Right renal pelvis (tissue), 4 donors: ENCODE data around the gene FCGR3B. TPM values are rescaled to one million over a fixed set of nuclear protein-coding genes. Genes with fewer than 3 reads are reported as not detected.
"Not testable (repeated sequence)": the region's sequence is repeated elsewhere in the genome, so short reads cannot be mapped to it uniquely, and the experiment has no call there.

Experiments
- DNase-seq, 4 donors: peaks; one replicate each; pipeline ENCODE4 v3.0.0-alpha.2; 2013; ENCODE audit warnings: low read depth in 4 of 4, low spot score in 3 of 4, missing footprints in 1 of 4
- polyA plus RNA-seq, 4 donors: library from polyadenylated mRNA; unstranded; fragments of 120-200 nt; gene quantifications; one replicate each; pipeline ENCODE4 v1.2.1, GENCODE V29; 2013; ENCODE audit not compliant: insufficient read length in 4 of 4

FCGR3B gene
- polyA plus RNA-seq, 4 donors, result 0.21 to 0.97 (median 0.39) TPM; not detected in 1

DNA sequence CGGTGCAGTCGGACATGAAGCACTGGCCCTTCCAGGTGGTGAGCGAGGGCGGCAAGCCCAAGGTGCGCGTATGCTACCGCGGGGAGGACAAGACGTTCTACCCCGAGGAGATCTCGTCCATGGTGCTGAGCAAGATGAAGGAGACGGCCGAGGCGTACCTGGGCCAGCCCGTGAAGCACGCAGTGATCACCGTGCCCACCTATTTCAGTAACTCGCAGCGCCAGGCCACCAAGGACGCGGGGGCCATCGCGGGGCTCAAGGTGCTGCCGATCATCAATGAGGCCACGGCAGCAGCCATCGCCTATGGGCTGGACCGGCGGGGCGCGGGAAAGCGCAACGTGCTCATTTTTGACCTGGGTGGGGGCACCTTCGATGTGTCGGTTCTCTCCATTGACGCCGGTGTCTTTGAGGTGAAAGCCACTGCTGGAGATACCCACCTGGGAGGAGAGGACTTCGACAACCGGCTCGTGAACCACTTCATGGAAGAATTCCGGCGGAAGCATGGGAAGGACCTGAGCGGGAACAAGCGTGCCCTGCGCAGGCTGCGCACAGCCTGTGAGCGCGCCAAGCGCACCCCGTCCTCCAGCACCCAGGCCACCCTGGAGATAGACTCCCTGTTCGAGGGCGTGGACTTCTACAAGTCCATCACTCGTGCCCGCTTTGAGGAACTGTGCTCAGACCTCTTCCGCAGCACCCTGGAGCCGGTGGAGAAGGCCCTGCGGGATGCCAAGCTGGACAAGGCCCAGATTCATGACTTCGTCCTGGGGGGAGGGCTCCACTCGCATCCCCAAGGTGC is 24.2 kb downstream of the FCGR3B start:
- DNase-seq, result not testable (repeated sequence)

DNA sequence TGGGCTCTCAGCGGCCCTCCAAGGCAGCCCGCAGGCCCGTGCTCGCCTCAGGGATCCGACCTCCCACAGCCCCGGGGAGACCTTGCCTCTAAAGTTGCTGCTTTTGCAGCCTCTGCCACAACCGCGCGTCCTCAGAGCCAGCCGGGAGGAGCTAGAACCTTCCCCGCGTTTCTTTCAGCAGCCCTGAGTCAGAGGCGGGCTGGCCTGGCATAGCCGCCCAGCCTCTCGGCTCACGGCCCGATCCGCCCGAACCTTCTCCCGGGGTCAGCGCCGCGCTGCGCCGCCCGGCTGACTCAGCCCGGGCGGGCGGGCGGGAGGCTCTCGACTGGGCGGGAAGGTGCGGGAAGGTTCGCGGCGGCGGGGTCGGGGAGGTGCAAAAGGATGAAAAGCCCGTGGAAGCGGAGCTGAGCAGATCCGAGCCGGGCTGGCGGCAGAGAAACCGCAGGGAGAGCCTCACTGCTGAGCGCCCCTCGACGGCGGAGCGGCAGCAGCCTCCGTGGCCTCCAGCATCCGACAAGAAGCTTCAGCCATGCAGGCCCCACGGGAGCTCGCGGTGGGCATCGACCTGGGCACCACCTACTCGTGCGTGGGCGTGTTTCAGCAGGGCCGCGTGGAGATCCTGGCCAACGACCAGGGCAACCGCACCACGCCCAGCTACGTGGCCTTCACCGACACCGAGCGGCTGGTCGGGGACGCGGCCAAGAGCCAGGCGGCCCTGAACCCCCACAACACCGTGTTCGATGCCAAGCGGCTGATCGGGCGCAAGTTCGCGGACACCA is 25.0 kb downstream of the FCGR3B start:
- DNase-seq, result not testable (repeated sequence)

- DNase-seq, result not testable (repeated sequence)
Observed at GRCh38 chr1:161605024-161605423, 26.0 kb downstream of the FCGR3B start.

DNA sequence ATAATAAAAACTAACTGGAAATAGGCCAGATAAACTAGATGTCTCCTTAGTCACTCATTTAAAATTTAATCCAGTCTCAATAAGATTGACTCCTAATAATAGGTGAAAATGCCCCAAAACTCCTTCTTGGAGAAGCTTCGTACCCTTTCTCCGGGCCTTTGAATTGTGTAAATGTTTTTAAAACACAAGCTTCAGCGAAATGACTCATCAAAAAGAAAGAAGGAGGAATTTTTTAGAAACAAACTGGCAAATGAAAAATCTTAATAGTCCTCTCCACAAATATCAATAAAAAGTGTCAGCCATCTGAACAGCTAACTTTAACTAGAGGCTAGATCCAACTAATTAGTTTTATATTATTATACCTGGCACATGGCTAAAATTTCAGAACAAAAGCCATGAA is 33.9 kb downstream of the FCGR3B start:
- not testable (repeated sequence) for DNase-seq

GRCh38 chr1:161595583-161595982 is 35.4 kb downstream of the FCGR3B start:
- not testable (repeated sequence) for DNase-seq

GRCh38 chr1:161595173-161595572 is 35.8 kb downstream of the FCGR3B start:
- DNase-seq, result not testable (repeated sequence)

GRCh38 chr1:161594269-161594984 is 36.5 kb downstream of the FCGR3B start:
- not testable (repeated sequence) for DNase-seq

- DNase-seq, result not testable (repeated sequence)
Observed at GRCh38 chr1:161593092-161593755, 37.8 kb downstream of the FCGR3B start.

DNA sequence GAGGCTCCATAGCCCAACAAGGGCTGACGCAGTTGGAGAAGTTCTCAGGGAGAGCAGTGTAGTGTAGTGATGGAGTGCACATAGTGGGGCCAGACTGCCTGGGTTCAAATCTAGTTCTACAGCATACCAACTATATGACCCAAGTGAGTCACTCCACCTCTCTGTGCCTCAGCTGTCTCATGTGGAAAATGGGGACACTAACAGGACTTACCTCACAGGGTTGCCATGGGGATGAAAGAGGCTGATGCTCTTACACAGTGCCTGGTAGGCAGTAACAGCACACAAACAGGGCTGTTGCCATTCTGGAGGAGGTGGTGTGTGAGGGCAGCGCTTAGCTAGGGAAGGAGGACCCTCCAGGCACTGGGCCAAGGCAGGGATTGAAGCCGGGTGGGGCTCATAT is 38.4 kb downstream of the FCGR3B start:
- not testable (repeated sequence) for DNase-seq

DNA sequence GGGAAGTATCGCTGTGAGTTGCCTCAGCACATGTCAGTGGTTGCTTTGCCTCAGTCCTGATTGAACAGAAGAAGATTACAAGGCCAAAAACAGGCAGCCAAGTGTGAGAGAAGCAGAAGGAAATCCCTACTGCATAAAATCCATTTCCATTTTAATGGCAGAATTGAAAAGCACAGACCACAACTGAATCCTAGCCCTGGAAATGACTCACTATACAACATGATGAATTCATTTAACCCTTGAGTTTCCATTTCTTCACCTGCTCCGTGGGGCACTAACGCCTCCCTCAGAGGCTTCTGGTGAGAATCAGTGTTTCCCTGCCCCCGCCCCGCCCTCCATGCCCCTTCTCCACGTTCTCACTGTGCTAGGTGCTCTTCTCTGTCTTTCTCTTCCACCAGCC is 41.1 kb downstream of the FCGR3B start:
- not testable (repeated sequence) for DNase-seq

DNA sequence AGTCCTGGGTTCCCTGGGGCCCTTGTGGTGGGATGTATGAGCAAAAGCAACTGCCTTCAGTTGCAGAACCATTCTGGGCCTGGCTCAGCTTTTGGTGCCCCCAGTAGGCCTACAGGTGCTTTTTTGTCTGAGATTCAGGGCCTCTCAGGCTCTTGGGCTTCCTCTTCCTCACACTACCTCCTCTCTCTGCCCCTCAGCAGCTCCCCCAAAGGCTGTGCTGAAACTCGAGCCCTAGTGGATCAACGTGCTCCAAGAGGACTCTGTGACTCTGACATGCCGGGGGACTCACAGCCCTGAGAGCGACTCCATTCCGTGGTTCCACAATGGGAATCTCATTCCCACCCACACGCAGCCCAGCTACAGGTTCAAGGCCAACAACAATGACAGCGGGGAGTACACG is 41.6 kb downstream of the FCGR3B start:
- DNase-seq, result not testable (repeated sequence)

DNA sequence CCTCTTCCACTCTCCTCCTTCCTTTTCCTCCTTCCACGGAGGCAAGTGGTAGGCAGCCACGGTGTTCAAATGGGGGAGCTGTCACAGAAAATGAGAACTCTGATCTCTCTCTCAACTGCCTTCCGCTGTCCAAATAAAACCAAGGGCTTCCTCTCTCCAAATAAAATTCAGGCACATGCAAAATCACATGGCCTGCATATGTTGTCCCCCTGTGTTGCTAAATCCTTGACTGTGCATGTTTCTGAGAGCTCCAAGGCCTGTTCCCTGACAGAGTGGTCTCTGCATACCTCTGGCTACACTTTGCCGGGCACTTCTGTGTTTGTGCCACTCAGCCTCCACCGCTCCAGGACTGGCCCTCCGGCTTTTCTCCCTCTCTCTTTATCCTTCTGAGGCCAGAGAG is 42.4 kb downstream of the FCGR3B start:
- DNase-seq, result not testable (repeated sequence)

DNA sequence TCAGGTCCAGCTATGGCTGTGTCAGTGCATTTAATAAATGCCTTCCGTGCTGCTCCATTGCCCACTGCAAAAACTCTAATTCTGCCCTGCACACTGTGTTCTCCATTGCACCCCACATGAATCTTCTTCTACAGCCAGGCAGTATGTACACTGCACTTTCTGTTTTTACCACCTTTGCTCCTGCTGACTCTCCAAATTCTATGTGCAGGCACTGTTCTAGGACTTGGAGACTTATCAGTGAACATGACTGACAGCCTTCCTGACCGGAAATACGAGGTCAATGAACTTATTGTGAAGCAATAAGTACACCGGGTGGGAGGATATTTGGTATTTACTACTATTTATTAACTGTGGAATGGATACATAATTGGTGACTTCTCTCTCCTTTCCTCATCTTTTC is 48.1 kb downstream of the FCGR3B start:
- not testable (repeated sequence) for DNase-seq

DNA sequence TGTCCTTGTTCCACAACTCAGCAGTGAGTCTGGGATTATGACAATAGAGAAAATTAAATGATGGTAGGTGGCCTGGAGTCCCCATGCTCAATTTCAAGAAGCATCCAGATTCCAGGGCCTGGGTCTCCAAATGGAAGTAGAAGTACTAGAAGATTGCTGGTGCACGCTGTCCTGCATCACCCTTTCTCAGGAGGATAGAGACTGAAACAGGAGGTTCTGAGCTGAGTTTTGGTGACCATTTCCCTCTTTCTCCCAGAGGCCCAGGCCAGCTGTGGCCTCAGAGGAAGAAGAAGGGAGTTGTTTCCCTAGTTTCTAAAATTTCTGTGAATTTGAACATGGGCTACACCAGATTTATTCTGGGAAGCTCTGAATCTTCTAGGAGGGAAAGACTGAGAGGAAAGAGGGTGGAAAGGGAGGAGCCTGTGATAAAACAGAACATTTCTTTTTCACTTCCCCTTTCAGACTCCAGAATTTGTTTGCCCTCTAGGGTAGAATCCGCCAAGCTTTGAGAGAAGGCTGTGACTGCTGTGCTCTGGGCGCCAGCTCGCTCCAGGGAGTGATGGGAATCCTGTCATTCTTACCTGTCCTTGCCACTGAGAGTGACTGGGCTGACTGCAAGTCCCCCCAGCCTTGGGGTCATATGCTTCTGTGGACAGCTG is 50.0 kb downstream of the FCGR3B start:
- DNase-seq, result not testable (repeated sequence)

DNA sequence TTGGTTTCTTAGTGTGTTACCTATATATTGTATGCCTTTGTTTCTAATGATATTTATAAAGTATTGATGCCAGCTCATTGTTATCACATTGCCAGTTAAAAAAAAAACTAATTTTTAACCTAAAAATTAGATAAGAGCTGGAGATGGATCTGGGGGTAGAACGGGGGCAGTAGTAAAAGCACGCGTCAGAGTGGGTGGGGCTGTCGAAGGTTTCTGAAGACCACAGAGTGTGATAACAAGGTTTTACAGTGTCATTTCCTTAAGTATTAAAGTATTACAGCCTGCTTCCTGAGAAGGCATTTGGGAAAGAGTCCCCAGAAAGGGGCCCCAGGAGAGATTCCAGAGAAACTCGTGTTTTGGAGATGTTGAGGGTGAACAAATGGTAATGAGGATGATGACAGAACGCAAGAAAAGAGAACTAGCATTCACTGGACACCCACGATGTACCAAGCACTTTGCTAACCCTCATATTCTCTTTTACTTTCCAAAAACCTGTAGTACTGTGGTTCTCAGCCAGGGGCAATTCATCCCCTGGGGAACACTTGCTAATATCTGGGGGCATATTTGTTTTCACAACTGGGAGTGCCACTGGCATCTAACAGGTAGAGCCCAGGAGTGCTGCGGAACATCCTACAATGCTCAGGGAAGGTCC is 51.0 kb downstream of the FCGR3B start:
- not testable (repeated sequence) for DNase-seq

DNA sequence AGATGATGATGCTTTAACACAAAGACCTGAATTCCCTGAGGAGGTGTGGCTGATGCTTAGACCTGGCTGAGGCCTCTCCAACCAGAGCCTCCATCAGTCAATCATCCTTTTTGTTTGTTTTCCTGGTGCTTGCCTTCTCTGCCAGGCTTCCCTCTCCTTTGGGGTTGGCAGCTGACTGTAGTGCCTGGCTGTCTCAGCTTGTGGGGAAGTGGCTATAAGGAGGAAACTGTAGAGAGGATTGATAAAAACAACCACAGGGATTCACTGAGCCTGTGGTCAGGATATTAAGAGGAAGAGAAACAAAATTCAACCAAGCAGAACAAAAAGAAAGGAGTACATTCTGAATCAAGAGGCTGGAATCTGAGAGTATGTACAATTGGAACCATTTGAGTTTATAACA is 54.3 kb downstream of the FCGR3B start:
- DNase-seq, result not testable (repeated sequence)
